SK-N-SH (cell line): ENCODE data around the gene SPTBN1. TPM values are rescaled to one million over a fixed set of nuclear protein-coding genes. Genes with fewer than 3 reads are reported as not detected.

ENCODE experiments used
- CTCF ChIA-PET: fragments of 300-600, 350-600 bp; formaldehyde crosslinking; extraction: SDS; loops from one replicate; lab custom pipeline; 2021; lab: Yijun Ruan, JAX
- POLR2A ChIA-PET: fragments of 350-600 bp; sonication (Branson Sonifier 250); formaldehyde crosslinking; extraction: SDS; loops from one replicate; lab custom pipeline; 2020; ENCODE audit warnings: antibody characterized with exemption, inconsistent platforms; lab: Yijun Ruan, JAX
- DNase-seq: peaks from one replicate; pipeline ENCODE4 v3.0.0; 2012
- H2AFZ ChIP-seq: fragments of 200-600 bp; sonication (generic); 2 replicates; pipeline ENCODE4 v1.8.1; 2016; ENCODE audit warnings: antibody characterized with exemption, mild to moderate bottlenecking, low read depth
- H3F3A ChIP-seq: fragments of 200-600 bp; sonication (generic); replicated peaks from 2 replicates; pipeline ENCODE3; 2016; ENCODE audit warnings: antibody characterized with exemption, mild to moderate bottlenecking; ENCODE audit not compliant: insufficient read depth
- H3K27ac ChIP-seq, 2 experiments: fragments of 200-500 bp in 1 of 2; fragments of 200-600 bp in 1 of 2; sonication (Bioruptor generic) in 1 of 2; sonication (generic), shearing (Covaris generic) in 1 of 2; 2 replicates each; pipeline versions ENCODE4 v1.5.1 to v1.6.1; 2014 to 2016; ENCODE audit warnings: low read depth in 2 of 2, inconsistent platforms in 1 of 2, low read length in 1 of 2, mild to moderate bottlenecking in 1 of 2, mixed read lengths in 1 of 2
- H3K27me3 ChIP-seq: fragments of 200-600 bp; sonication (generic), shearing (Covaris generic); 2 replicates; pipeline ENCODE4 v1.6.1; 2016; ENCODE audit warnings: mixed run types; ENCODE audit not compliant: insufficient read depth
- H3K36me3 ChIP-seq, 2 experiments: fragments of 200-500 bp in 1 of 2; fragments of 200-600 bp in 1 of 2; sonication (Bioruptor generic) in 1 of 2; sonication (generic) in 1 of 2; replicated peaks in 1 of 2; 2 replicates each; pipeline versions ENCODE3 to v1.5.1; 2014 to 2016; ENCODE audit warnings: low read length in 1 of 2, mild to moderate bottlenecking in 1 of 2; ENCODE audit not compliant: insufficient read depth in 2 of 2, control insufficient read depth in 1 of 2
- H3K4me1 ChIP-seq, 2 experiments: fragments of 200-500 bp in 1 of 2; fragments of 200-600 bp in 1 of 2; sonication (Bioruptor generic) in 1 of 2; sonication (generic), shearing (Covaris generic) in 1 of 2; 2 replicates each; pipeline versions ENCODE4 v1.5.1 to v1.6.1; 2014 to 2016; ENCODE audit warnings: low read depth in 1 of 2, low read length in 1 of 2, mixed run types in 1 of 2; ENCODE audit not compliant: insufficient read depth in 2 of 2, control insufficient read depth in 1 of 2
- H3K4me2 ChIP-seq: fragments of 200-600 bp; sonication (generic), shearing (Covaris generic); 2 replicates; pipeline ENCODE4 v1.6.1; 2017; ENCODE audit warnings: mixed run types
- H3K4me3 ChIP-seq, 2 experiments: fragments of 200-500 bp in 1 of 2; fragments of 200-600 bp in 1 of 2; sonication (Bioruptor generic) in 1 of 2; sonication (generic), shearing (Covaris generic) in 1 of 2; 2 replicates each; pipeline versions ENCODE4 v1.5.1 to v1.8.1; 2014 to 2016; ENCODE audit warnings: low read depth in 2 of 2, inconsistent platforms in 1 of 2, low read length in 1 of 2, mild to moderate bottlenecking in 1 of 2, mixed read lengths in 1 of 2, moderate library complexity in 1 of 2
- H3K79me2 ChIP-seq: fragments of 200-600 bp; sonication (generic); 2 replicates; pipeline ENCODE4 v1.8.1; 2017; ENCODE audit warnings: mild to moderate bottlenecking; ENCODE audit not compliant: insufficient read depth
- H3K9ac ChIP-seq: fragments of 200-600 bp; sonication (generic); 2 replicates; pipeline ENCODE4 v1.6.1; 2017; ENCODE audit warnings: mixed run types
- H3K9me2 ChIP-seq: fragments of 200-600 bp; sonication (generic); 2 replicates; pipeline ENCODE4 v1.6.1; 2017; ENCODE audit warnings: mixed run types
- H3K9me3 ChIP-seq: fragments of 200-600 bp; sonication (generic); 2 replicates; pipeline ENCODE4 v1.6.1; 2017; ENCODE audit warnings: mixed run types, mild to moderate bottlenecking, moderate library complexity
- H4K20me1 ChIP-seq: fragments of 200-600 bp; sonication (generic); 2 replicates; pipeline ENCODE4 v1.6.1; 2017; ENCODE audit warnings: mild to moderate bottlenecking, mixed run types; ENCODE audit not compliant: insufficient read depth
- CHD2 ChIP-seq: fragments of 150-350 bp; IDR thresholded peaks from 2 replicates; pipeline ENCODE4 v1.6.1; 2018; ENCODE audit warnings: low read length; ENCODE audit not compliant: partially characterized antibody
- FOSL2 ChIP-seq: IDR thresholded peaks from 2 replicates; pipeline ENCODE4 v1.4.0; 2012; ENCODE audit warnings: low read depth, mild to moderate bottlenecking, moderate library complexity, borderline replicate concordance
- JUND ChIP-seq: IDR thresholded peaks from 2 replicates; pipeline ENCODE4 v1.4.0; 2012
- MAX ChIP-seq: IDR thresholded peaks from 2 replicates; pipeline ENCODE4 v1.4.0; 2012; ENCODE audit warnings: low read depth
- MEF2A ChIP-seq: IDR thresholded peaks from 2 replicates; pipeline ENCODE4 v1.4.0; 2012; ENCODE audit warnings: low read depth, borderline replicate concordance
- POLR2AphosphoS5 ChIP-seq: IDR thresholded peaks from 2 replicates; pipeline ENCODE4 v1.6.1; 2012; ENCODE audit warnings: low read depth, low read length
- SIN3A ChIP-seq: IDR thresholded peaks from 2 replicates; pipeline ENCODE4 v1.6.1; 2012; ENCODE audit warnings: low read depth, mild to moderate bottlenecking, low read length, moderate library complexity, borderline replicate concordance
- SMC3 ChIP-seq: IDR thresholded peaks from 2 replicates; pipeline ENCODE4 v1.6.1; 2012; ENCODE audit warnings: low read depth, low read length, improper control_type of control experiment
- TCF12 ChIP-seq: IDR thresholded peaks from 2 replicates; pipeline ENCODE4 v1.4.0; 2012
- YY1 ChIP-seq: IDR thresholded peaks from 2 replicates; pipeline ENCODE4 v1.4.0; 2012; ENCODE audit warnings: low read depth, mild to moderate bottlenecking
- WGBS: methylation state at CpG from one replicate; pipeline ENCODE4 v1.1.6; 2017; ENCODE audit warnings: low lambda C conversion rate; 5-methylcytosine and 5-hydroxymethylcytosine counted together
- polyA plus RNA-seq, 3 experiments: library from polyadenylated mRNA; depleted of rRNA; stranded (reverse); fragments of >200 nt; gene quantifications; 2 replicates each; pipeline ENCODE4 v1.2.3, GENCODE V29; 2012
- TF ChIP-seq, protein P1 (sequence below): IDR thresholded peaks from 2 replicates; pipeline ENCODE4 v1.4.0; 2012; ENCODE audit warnings: low read depth, borderline replicate concordance
- TF ChIP-seq, protein P2 (sequence below): IDR thresholded peaks from 2 replicates; pipeline ENCODE4; 2012

The SPTBN1 gene
- polyA plus RNA-seq, 1 of the 3 experiments (the other 2 are of a cell fraction): 29.1 TPM

DNA sequence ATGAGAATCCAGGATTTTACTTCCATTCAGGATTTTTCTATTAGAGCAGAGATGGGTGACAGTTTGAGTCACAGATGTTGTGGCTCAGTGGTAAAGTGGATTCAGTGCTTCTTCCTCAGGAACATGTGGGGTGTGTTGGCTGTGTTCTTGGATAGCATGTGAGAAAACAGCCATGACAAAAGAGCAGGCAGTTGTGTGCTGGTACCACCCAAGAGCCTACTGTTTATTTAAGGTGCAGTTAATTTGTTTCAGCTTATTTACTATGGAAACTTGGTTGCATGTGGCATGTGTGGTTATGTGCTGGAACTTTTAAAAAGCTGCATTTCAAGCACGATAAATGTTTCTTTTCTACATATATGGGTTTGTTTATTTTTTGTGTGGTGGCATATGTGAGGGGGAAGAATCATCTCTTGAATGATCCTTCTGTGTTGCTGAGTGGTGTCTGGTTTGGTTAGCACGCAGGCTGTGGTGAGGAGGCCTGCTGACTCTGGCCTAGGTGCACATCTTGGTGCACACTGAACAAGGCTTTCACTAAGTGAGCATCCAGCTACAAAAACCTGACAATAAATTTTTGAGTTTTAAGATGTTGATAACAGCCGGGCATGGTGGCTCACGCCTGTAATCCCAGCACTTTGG, 67.3 kb downstream of the SPTBN1 start:
- no peak overlapping the region for H3K27ac ChIP-seq
- no peak overlapping the region for H3K9ac ChIP-seq
- H2AFZ ChIP-seq: no peak overlapping the region
- no peaks in the 10 kb centered on the region for H3K27me3 ChIP-seq
- H3K36me3 ChIP-seq: peaks cover 20 to 28% of the 10 kb centered on the region in 2 experiments
- TF ChIP-seq, protein P1, sequence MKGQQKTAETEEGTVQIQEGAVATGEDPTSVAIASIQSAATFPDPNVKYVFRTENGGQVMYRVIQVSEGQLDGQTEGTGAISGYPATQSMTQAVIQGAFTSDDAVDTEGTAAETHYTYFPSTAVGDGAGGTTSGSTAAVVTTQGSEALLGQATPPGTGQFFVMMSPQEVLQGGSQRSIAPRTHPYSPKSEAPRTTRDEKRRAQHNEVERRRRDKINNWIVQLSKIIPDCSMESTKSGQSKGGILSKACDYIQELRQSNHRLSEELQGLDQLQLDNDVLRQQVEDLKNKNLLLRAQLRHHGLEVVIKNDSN: no peak
- TF ChIP-seq, all 33 proteins: peak for 0
- Histone ChIP-seq H3K9me3 (no peaks in the 10 kb centered on the region), H3K4me2 (no peak overlapping the region), H3K4me3 (no peak overlapping the region), H3K9me2 (no peaks in the 10 kb centered on the region), H3F3A (peaks cover 16% of the 10 kb centered on the region), H3K79me2 (peaks cover 73% of the 10 kb centered on the region), H3K4me1 (peaks cover 3 to 34% of the 10 kb centered on the region in 2 experiments; a peak in 3 of 4 replicates), H4K20me1 (peaks cover 35% of the 10 kb centered on the region)
- no peak for DNase-seq
- WGBS: 87% methylated on average over 3 of the region's 4 CpGs
- ChIA-PET POLR2A (no interaction called here), CTCF (interaction anchor here (0.6 to 4.5 kb wide), 25 partner anchors 9 to 492 kb away, joined by 3 to 23 read pairs (median 4); no protein-coding TSS in a partner anchor)

DNA sequence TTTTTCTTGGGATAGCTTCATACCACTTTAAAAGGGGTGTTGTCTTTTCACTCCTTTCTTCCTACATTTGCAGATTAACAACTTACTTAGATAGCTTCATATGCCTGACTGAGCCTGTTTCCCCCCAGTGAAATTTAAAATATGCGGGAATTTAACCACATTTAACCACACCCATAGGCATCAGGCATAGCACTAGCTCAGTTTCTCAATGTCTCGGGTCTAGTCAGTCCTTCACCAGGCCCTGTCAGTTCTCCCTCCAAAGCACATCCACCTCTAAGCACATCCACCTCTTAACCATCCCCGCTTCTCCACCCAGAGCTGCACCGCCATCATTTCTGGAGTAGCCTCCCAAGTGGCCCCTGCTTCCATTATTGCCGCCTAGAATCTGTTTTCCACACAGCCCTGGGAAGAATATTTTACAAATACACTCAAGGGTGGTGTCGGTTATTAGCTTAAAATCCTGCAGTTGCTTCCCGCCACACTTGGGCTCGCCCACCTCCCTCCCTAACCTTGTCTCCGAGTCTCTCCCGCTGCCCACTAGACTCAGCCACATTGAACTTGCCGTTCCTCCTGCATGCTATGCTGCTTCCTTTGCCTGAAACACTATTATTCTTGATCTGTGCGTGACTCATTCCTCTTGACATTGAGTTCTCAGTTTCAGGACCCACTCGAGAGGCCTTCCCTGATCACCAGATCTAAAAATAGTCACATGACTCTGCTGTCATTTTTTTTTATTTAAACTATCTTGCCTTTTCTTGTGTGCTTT, 68.3 kb downstream of the SPTBN1 start:
- no peak for DNase-seq
- H4K20me1 ChIP-seq: peaks cover 35% of the 10 kb centered on the region
- WGBS: 80% methylated on average over 13 of the region's 13 CpGs

More for the DNA sequence above, 68.3 kb downstream of the SPTBN1 start:
- no peak overlapping the region for H3K9ac ChIP-seq
- no peaks in the 10 kb centered on the region for H3K9me3 ChIP-seq
- peaks cover 64% of the 10 kb centered on the region for H3K79me2 ChIP-seq
- no peaks in the 10 kb centered on the region for H3K9me2 ChIP-seq
- H3K4me1 ChIP-seq: peaks cover 3 to 34% of the 10 kb centered on the region in 2 experiments; a peak in 3 of 4 replicates
- no peak overlapping the region for H3K4me3 ChIP-seq
- CTCF ChIA-PET: interaction anchor here (0.9 to 4.5 kb wide), 14 partner anchors 8 to 491 kb away, joined by 3 to 23 read pairs (median 4); no protein-coding TSS in a partner anchor
- no peaks in the 10 kb centered on the region for H3K27me3 ChIP-seq
- peak overlapping the region; percentile 20; the same call in 1 of the 2 replicates for H3K4me2 ChIP-seq
- peaks cover 20 to 30% of the 10 kb centered on the region in 2 experiments for H3K36me3 ChIP-seq
- H3K27ac ChIP-seq: peak overlapping the region; percentile 6 to 51; a peak in 3 of 4 replicates
- no peak overlapping the region for H2AFZ ChIP-seq
- peaks cover 16% of the 10 kb centered on the region for H3F3A ChIP-seq
- 0 out of 2 replicates have a peak, but pooled peaks have one; percentile 68 for TF ChIP-seq MEF2A
- TF ChIP-seq SIN3A: no peak
- peak; percentile 60; the same call in 1 of the 2 replicates for TF ChIP-seq FOSL2
- TF ChIP-seq POLR2AphosphoS5: no peak
- 0 out of 2 replicates have a peak, but pooled peaks have one; percentile 20 for TF ChIP-seq TCF12
- TF ChIP-seq, protein P1: peak; percentile 75; the same call in 1 of the 2 replicates
- no peak for TF ChIP-seq CHD2
- peak; percentile 56 for TF ChIP-seq JUND
- TF ChIP-seq SMC3: no peak
- TF ChIP-seq, protein P2, sequence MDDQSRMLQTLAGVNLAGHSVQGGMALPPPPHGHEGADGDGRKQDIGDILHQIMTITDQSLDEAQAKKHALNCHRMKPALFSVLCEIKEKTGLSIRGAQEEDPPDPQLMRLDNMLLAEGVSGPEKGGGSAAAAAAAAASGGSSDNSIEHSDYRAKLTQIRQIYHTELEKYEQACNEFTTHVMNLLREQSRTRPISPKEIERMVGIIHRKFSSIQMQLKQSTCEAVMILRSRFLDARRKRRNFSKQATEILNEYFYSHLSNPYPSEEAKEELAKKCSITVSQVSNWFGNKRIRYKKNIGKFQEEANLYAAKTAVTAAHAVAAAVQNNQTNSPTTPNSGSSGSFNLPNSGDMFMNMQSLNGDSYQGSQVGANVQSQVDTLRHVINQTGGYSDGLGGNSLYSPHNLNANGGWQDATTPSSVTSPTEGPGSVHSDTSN: peak; percentile 71
- TF ChIP-seq YY1: no peak
- TF ChIP-seq MAX: 0 out of 2 replicates have a peak, but pooled peaks have one; percentile 18
- POLR2A ChIA-PET: no interaction called here
